ENCODE results near the gene ST3GAL2. TPM values are rescaled to one million over a fixed set of nuclear protein-coding genes. Genes with fewer than 3 reads are reported as not detected.
A peak's percentile ranks its signal among the peaks of the same experiment; 100 is the strongest.

The ST3GAL2 gene
- total and polyA plus RNA-seq, 2 donors (not counting 1 experiment from before 2014, with no cell fraction given), result 13.5 to 17.8 TPM

- peak in 1 of 2 donors; percentile 10 for DNase-seq (ENCODE audit: low read depth in 2 of 2)
- Histone ChIP-seq H4K20me1 (ENCODE audit: control insufficient read depth, extremely low read depth, insufficient read depth, low read length) (no peaks in the 10 kb centered on the region), H3K36me3 (ENCODE audit: control insufficient read depth, insufficient read depth, low read length) (peaks cover 27% of the 10 kb centered on the region), H2AFZ (ENCODE audit: low read length) (no peak overlapping the region), H3K27ac (ENCODE audit: insufficient read depth, low read length) (no peak overlapping the region), H3K4me2 (ENCODE audit: extremely low read depth, insufficient read depth, low read length) (no peak overlapping the region), H3K27me3 (ENCODE audit: control insufficient read depth, insufficient read depth, low read length) (no peaks in the 10 kb centered on the region), H3K9ac (ENCODE audit: insufficient read depth, low read length) (no peak overlapping the region), H3K79me2 (ENCODE audit: control insufficient read depth, insufficient read depth, low read length) (no peaks in the 10 kb centered on the region), H3K4me1 (ENCODE audit: control insufficient read depth, extremely low read depth, insufficient read depth, low read length) (peaks cover 10% of the 10 kb centered on the region), H3K9me3 (ENCODE audit: control insufficient read depth, insufficient read depth, low read depth, low read length) (no peaks in the 10 kb centered on the region), H3K4me3 (replicated peaks in 1 of 4; ENCODE audit: control extremely low read depth in 1 of 4, insufficient read depth in 1 of 4, low read depth in 3 of 4, low read length in 4 of 4) (no peak overlapping the region)
- TF ChIP-seq EZH2 (IDR thresholded peaks at IDR 0.05; ENCODE audit: low read length, missing control alignments), result no peak
- TF ChIP-seq, protein P1, sequence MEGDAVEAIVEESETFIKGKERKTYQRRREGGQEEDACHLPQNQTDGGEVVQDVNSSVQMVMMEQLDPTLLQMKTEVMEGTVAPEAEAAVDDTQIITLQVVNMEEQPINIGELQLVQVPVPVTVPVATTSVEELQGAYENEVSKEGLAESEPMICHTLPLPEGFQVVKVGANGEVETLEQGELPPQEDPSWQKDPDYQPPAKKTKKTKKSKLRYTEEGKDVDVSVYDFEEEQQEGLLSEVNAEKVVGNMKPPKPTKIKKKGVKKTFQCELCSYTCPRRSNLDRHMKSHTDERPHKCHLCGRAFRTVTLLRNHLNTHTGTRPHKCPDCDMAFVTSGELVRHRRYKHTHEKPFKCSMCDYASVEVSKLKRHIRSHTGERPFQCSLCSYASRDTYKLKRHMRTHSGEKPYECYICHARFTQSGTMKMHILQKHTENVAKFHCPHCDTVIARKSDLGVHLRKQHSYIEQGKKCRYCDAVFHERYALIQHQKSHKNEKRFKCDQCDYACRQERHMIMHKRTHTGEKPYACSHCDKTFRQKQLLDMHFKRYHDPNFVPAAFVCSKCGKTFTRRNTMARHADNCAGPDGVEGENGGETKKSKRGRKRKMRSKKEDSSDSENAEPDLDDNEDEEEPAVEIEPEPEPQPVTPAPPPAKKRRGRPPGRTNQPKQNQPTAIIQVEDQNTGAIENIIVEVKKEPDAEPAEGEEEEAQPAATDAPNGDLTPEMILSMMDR (conservative IDR thresholded peaks at IDR 0.05 in 1 of 2, IDR thresholded peaks at IDR 0.05 in 1 of 2; ENCODE audit: low read depth in 1 of 2, low read length in 2 of 2), result no peak
Observed at GRCh38 chr16:70482624-70483023, 43.7 kb upstream of the ST3GAL2 start.

GRCh38 chr16:70481929-70482536 lies 43.1 kb upstream of the ST3GAL2 start:
- no peak overlapping the region for H3K4me3 ChIP-seq (replicated peaks in 1 of 4; ENCODE audit: control extremely low read depth in 1 of 4, insufficient read depth in 1 of 4, low read depth in 3 of 4, low read length in 4 of 4)
- peak in 1 of 2 donors; percentile 63 for DNase-seq (ENCODE audit: low read depth in 2 of 2)
- H3K4me1 ChIP-seq (ENCODE audit: control insufficient read depth, extremely low read depth, insufficient read depth, low read length), result peaks cover 13% of the 10 kb centered on the region
- H3K79me2 ChIP-seq (ENCODE audit: control insufficient read depth, insufficient read depth, low read length), result no peaks in the 10 kb centered on the region
- no peaks in the 10 kb centered on the region for H4K20me1 ChIP-seq (ENCODE audit: control insufficient read depth, extremely low read depth, insufficient read depth, low read length)
- H3K27ac ChIP-seq (ENCODE audit: insufficient read depth, low read length), result no peak overlapping the region
- no peak overlapping the region for H3K4me2 ChIP-seq (ENCODE audit: extremely low read depth, insufficient read depth, low read length)
- no peak overlapping the region for H3K9ac ChIP-seq (ENCODE audit: insufficient read depth, low read length)
- no peaks in the 10 kb centered on the region for H3K9me3 ChIP-seq (ENCODE audit: control insufficient read depth, insufficient read depth, low read depth, low read length)
- no peak overlapping the region for H2AFZ ChIP-seq (ENCODE audit: low read length)
- no peaks in the 10 kb centered on the region for H3K27me3 ChIP-seq (ENCODE audit: control insufficient read depth, insufficient read depth, low read length)
- H3K36me3 ChIP-seq (ENCODE audit: control insufficient read depth, insufficient read depth, low read length), result peaks cover 27% of the 10 kb centered on the region
- TF ChIP-seq, protein P1 (conservative IDR thresholded peaks at IDR 0.05 in 1 of 2, IDR thresholded peaks at IDR 0.05 in 1 of 2; ENCODE audit: low read depth in 1 of 2, low read length in 2 of 2), result no peak
- no peak for TF ChIP-seq EZH2 (IDR thresholded peaks at IDR 0.05; ENCODE audit: low read length, missing control alignments)

DNA sequence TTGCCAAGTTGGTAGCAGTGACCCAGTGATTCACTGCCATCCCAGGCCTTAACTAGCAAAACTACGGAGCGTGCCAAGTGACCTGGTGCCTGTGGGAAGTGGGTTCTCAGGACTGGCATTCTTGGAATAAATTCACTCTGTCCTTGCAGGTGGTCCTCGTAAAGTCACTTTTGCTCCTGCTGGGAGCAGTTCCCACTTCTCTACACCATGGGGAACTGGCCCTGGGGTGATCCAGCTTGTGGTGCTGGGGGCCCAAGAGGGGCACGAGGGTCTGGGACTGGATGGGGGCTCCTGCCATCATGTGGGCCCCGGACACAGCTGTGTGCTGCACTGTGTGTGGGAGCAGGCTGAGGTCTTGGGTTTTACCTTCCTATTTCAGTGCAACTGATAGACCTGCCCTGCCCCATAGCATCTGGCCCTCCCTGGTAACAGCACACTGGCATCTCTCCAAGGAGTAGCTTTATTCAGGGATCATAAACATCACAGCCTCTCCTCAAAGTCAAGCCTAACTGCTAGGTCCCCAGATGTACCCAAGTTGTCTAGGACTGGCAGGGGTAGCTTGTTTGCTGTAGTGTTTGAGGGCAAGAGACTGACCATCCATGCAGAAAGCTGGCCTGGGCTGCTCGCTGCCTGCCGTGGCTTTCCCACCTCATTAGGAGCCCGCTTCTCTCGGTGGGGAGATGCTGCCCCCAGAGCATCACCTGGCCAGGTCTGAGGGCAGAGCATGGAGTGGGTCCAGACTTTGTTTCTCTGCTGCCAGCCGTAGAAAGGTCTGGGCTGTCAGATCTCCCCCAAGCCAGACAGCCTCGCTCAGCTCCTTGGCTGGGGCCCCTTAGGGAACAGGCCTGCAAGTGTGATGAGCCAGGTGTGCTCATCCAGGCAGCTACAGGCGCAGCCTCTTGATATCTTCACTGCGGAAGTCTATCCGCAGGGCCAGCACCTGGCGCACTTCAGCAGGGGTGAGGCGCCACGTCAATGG lies 41.5 kb upstream of the ST3GAL2 start:
- H3K9ac ChIP-seq (ENCODE audit: insufficient read depth, low read length), result no peak overlapping the region
- no peak overlapping the region for H3K27ac ChIP-seq (ENCODE audit: insufficient read depth, low read length)
- H3K4me1 ChIP-seq (ENCODE audit: control insufficient read depth, extremely low read depth, insufficient read depth, low read length), result peaks cover 20% of the 10 kb centered on the region
- no peak overlapping the region for H2AFZ ChIP-seq (ENCODE audit: low read length)
- no peak overlapping the region for H3K4me3 ChIP-seq (replicated peaks in 1 of 4; ENCODE audit: control extremely low read depth in 1 of 4, insufficient read depth in 1 of 4, low read depth in 3 of 4, low read length in 4 of 4)
- no peak for TF ChIP-seq EZH2 (IDR thresholded peaks at IDR 0.05; ENCODE audit: low read length, missing control alignments)
- TF ChIP-seq, protein P1 (conservative IDR thresholded peaks at IDR 0.05 in 1 of 2, IDR thresholded peaks at IDR 0.05 in 1 of 2; ENCODE audit: low read depth in 1 of 2, low read length in 2 of 2), result no peak
- H3K27me3 ChIP-seq (ENCODE audit: control insufficient read depth, insufficient read depth, low read length), result no peaks in the 10 kb centered on the region
- DNase-seq (ENCODE audit: low read depth in 2 of 2), result no peak
- no peaks in the 10 kb centered on the region for H3K9me3 ChIP-seq (ENCODE audit: control insufficient read depth, insufficient read depth, low read depth, low read length)
- no peak overlapping the region for H3K4me2 ChIP-seq (ENCODE audit: extremely low read depth, insufficient read depth, low read length)
- H3K79me2 ChIP-seq (ENCODE audit: control insufficient read depth, insufficient read depth, low read length), result no peaks in the 10 kb centered on the region
- H4K20me1 ChIP-seq (ENCODE audit: control insufficient read depth, extremely low read depth, insufficient read depth, low read length), result no peaks in the 10 kb centered on the region
- H3K36me3 ChIP-seq (ENCODE audit: control insufficient read depth, insufficient read depth, low read length), result peaks cover 28% of the 10 kb centered on the region

All from fibroblast of lung (primary cell).